ENCODE measurements around the gene METTL26. TPM values are rescaled to one million over a fixed set of nuclear protein-coding genes. Genes with fewer than 3 reads are reported as not detected.

Gene METTL26
- total RNA-seq, 1 donor from 2014 or later: 46.0 TPM

DNA sequence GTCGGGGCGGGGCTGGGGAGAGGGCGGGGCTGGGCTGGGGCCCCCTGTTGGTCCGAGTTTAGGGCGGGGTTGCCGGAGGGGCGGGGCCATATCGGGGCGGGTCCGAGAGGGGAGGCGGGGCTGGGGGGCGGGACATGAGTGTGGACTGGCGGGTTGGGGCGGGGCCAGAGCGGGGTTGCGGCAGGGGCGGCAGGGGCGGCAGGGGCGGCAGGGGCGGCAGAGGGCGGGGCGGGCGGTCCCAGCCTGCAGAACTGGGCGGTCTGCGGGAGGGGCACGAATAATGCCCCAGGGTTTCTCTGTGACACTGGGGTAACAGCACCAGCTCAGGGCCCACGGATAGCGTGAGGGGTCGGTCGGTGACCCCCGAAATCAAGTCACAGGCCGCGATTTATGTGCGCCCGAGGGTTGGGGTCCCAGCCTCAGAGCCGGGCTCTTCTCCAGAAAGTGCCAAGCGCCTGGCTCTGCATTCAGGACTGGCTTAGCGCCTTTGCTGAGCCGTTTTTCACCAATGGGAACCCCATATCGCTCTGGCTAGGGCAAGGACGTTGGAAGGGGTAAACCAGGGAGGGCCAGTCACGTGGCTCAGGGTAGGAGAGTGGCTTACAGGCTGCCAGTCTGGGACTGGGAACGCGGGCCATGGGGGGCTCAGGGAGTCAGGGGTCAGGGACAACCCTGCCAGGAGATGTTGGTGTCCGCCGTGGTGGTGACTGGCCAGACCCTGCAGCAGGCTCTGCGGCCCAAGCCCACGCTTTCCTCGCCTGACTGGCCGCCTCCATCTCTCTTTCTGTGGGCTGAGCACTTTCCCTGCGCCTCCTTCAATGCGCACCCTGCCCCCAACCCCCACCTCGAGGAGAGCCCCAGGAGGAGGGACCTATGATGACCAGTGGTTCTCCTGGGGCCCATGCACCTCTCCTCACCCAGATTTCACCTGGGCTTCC is 1.2 kb upstream of the METTL26 start:
- peak overlapping the region; percentile 86 for H2AFZ ChIP-seq (replicated peaks)

DNA sequence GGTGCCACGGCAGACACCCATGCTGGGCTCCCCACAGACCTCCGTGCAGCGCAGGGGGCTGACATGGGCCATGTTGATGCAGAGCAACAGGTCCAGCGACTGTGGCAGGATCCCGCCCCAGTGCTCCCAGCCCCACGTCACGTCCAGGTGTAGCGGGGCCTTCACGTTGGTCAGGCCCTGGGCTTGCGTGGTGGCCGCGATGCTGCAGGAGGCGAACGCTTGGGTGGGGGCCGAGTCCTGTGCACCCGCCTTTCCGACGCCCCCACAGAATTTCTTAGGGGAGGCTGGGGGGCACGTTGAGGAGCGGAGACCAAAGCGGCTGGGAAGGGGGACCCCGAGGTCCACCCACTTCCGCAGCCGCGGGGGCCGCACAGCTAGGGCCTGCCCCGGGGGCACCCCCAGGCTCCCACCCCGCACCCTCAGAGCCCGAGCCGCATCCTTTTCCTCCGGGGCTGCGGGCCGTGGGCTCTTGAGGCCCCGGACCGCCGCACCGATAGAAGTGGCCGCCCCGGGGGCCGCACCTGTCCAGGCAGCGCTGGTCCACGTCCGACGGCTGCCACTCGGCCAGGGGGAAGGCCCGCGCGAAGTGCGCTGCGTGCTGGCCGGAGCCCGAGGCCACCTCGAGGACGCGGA is 416 bp downstream of the METTL26 start:
- H2AFZ ChIP-seq (replicated peaks): no peak overlapping the region
- Mint-ChIP-seq H3K27me3 (ENCODE audit: insufficient read depth, low read depth) (peaks cover 13% of the 10 kb centered on the region), H3K36me3 (peaks cover 3% of the 10 kb centered on the region), H3K27ac (no peak overlapping the region), H3K9me3 (peaks cover 3% of the 10 kb centered on the region), H3K4me3 (peak overlapping the region; percentile 95), H3K4me1 (peaks cover 26% of the 10 kb centered on the region)
- TF ChIP-seq, protein P1, sequence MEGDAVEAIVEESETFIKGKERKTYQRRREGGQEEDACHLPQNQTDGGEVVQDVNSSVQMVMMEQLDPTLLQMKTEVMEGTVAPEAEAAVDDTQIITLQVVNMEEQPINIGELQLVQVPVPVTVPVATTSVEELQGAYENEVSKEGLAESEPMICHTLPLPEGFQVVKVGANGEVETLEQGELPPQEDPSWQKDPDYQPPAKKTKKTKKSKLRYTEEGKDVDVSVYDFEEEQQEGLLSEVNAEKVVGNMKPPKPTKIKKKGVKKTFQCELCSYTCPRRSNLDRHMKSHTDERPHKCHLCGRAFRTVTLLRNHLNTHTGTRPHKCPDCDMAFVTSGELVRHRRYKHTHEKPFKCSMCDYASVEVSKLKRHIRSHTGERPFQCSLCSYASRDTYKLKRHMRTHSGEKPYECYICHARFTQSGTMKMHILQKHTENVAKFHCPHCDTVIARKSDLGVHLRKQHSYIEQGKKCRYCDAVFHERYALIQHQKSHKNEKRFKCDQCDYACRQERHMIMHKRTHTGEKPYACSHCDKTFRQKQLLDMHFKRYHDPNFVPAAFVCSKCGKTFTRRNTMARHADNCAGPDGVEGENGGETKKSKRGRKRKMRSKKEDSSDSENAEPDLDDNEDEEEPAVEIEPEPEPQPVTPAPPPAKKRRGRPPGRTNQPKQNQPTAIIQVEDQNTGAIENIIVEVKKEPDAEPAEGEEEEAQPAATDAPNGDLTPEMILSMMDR (IDR thresholded peaks at IDR 0.05): no peak
- no peak for TF ChIP-seq EZH2phosphoT487 (IDR thresholded peaks at IDR 0.05)
- no peak for TF ChIP-seq EZH2 (IDR thresholded peaks at IDR 0.05)
- peaks cover 12% of the 10 kb centered on the region for H3K79me2 ChIP-seq (ENCODE audit: low read depth)
- no peaks in the 10 kb centered on the region for H3K36me3 ChIP-seq
- peak overlapping the region; percentile 83 for H3K4me2 ChIP-seq
- H3K9me3 ChIP-seq (ENCODE audit: low read depth): no peaks in the 10 kb centered on the region
- H3K9ac ChIP-seq: peak overlapping the region; percentile 24
- peaks cover 23% of the 10 kb centered on the region for H4K20me1 ChIP-seq (ENCODE audit: low read depth)
- H3K4me3 ChIP-seq: peak overlapping the region; percentile 79
- H3F3A ChIP-seq (ENCODE audit: low read depth): peaks cover 28% of the 10 kb centered on the region
- no peak for DNase-seq (ENCODE audit: low spot score)
- H3K27ac ChIP-seq: no peak overlapping the region
- H3K4me1 ChIP-seq: peaks cover 22% of the 10 kb centered on the region
- H3K27me3 ChIP-seq: no peaks in the 10 kb centered on the region

More for the DNA sequence above, 1.2 kb upstream of the METTL26 start:
- Mint-ChIP-seq H3K9me3 (peaks cover 3% of the 10 kb centered on the region), H3K36me3 (peaks cover 3% of the 10 kb centered on the region), H3K27me3 (ENCODE audit: insufficient read depth, low read depth) (peaks cover 13% of the 10 kb centered on the region), H3K4me1 (peaks cover 24% of the 10 kb centered on the region), H3K27ac (no peak overlapping the region), H3K4me3 (peak overlapping the region; percentile 95)
- H3K4me3 ChIP-seq: peak overlapping the region; percentile 79
- H3K4me1 ChIP-seq: peaks cover 18% of the 10 kb centered on the region
- DNase-seq (ENCODE audit: low spot score): peak; percentile 73
- no peak overlapping the region for H3K27ac ChIP-seq
- H3K9me3 ChIP-seq (ENCODE audit: low read depth): no peaks in the 10 kb centered on the region
- TF ChIP-seq EZH2phosphoT487 (IDR thresholded peaks at IDR 0.05) (no peak), EZH2 (IDR thresholded peaks at IDR 0.05) (no peak)
- TF ChIP-seq, protein P1 (IDR thresholded peaks at IDR 0.05): no peak
- no peaks in the 10 kb centered on the region for H3K36me3 ChIP-seq
- no peak overlapping the region for H3K9ac ChIP-seq
- peak overlapping the region; percentile 83 for H3K4me2 ChIP-seq
- H3K79me2 ChIP-seq (ENCODE audit: low read depth): peaks cover 12% of the 10 kb centered on the region
- H3F3A ChIP-seq (ENCODE audit: low read depth): peaks cover 29% of the 10 kb centered on the region
- peaks cover 14% of the 10 kb centered on the region for H3K27me3 ChIP-seq
- peaks cover 19% of the 10 kb centered on the region for H4K20me1 ChIP-seq (ENCODE audit: low read depth)

DNA sequence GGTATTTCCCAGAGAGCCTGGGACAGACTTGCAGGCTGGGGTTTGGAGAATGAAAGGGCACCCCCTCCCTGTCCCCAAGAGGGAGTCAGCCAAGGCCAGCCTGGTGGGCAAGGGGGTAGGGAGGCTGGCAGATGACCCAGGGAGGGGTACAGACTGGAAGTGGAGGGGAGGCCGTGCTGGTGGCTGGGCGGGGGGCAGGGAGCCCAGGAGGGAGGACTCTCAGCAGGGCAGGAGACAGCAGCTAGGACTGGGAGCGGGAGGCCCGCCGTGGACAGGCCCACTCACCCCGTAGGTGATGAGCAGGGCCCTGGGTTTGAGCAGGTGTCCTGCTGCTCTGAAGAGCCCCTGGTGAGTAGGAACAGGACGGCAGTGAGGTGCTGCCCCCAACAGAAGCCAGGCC is 1.1 kb downstream of the METTL26 start:
- DNase-seq (ENCODE audit: low spot score): no peak
- TF ChIP-seq EZH2phosphoT487 (IDR thresholded peaks at IDR 0.05) (no peak), EZH2 (IDR thresholded peaks at IDR 0.05) (no peak)
- TF ChIP-seq, protein P1 (IDR thresholded peaks at IDR 0.05): no peak
- Histone ChIP-seq H3K27ac (no peak overlapping the region), H3F3A (ENCODE audit: low read depth) (peaks cover 30% of the 10 kb centered on the region), H3K4me2 (peak overlapping the region; percentile 83), H3K79me2 (ENCODE audit: low read depth) (peaks cover 12% of the 10 kb centered on the region), H2AFZ (replicated peaks) (no peak overlapping the region), H3K4me1 (peaks cover 27% of the 10 kb centered on the region), H3K9me3 (ENCODE audit: low read depth) (no peaks in the 10 kb centered on the region), H3K4me3 (peak overlapping the region; percentile 79), H3K36me3 (no peaks in the 10 kb centered on the region), H3K9ac (no peak overlapping the region), H3K27me3 (no peaks in the 10 kb centered on the region), H4K20me1 (ENCODE audit: low read depth) (peaks cover 29% of the 10 kb centered on the region)
- H3K4me1 Mint-ChIP-seq: peaks cover 26% of the 10 kb centered on the region
- peaks cover 3% of the 10 kb centered on the region for H3K9me3 Mint-ChIP-seq
- no peak overlapping the region for H3K27ac Mint-ChIP-seq
- H3K36me3 Mint-ChIP-seq: peaks cover 3% of the 10 kb centered on the region
- H3K27me3 Mint-ChIP-seq (ENCODE audit: insufficient read depth, low read depth): peaks cover 13% of the 10 kb centered on the region
- H3K4me3 Mint-ChIP-seq: peak overlapping the region; percentile 74
